HCT116 (cell line): ENCODE measurements around the gene OLA1. TPM values are rescaled to one million over a fixed set of nuclear protein-coding genes. Genes with fewer than 3 reads are reported as not detected.

ENCODE experiments used
- ATAC-seq: fragments of 200-7000 bp; cut with Tn5 transposase; 2 replicates; pipeline ENCODE4 v1.9.1; 2020; ENCODE audit warnings: mild to moderate bottlenecking, moderate library complexity
- BruUV-seq: library from RNA; stranded (reverse); fragments of 400-500 nt; replicated peaks from 2 replicates; lab custom pipeline; 2021; lab: Mats Ljungman, UMichigan
- CTCF ChIA-PET: fragments of 300-600 bp; sonication (Branson Sonifier 250); formaldehyde crosslinking; loops from one replicate; lab custom pipeline; 2021; ENCODE audit warnings: antibody characterized with exemption; lab: Charles Lee
- POLR2A ChIA-PET: fragments of 300-600, 350-600 bp; sonication (Branson Sonifier 250); formaldehyde crosslinking; loops from one replicate; lab custom pipeline; 2021; ENCODE audit warnings: antibody characterized with exemption; lab: Charles Lee
- RAD21 ChIA-PET, 2 experiments: fragments of 300-600 bp; sonication (Branson Sonifier 250); formaldehyde crosslinking; loops; one replicate each; lab custom pipeline; 2023; ENCODE audit warnings: low total read pairs in 2 of 2; ENCODE audit not compliant: uncharacterized antibody in 2 of 2, unreplicated experiment in 2 of 2, low non-redundant PET in 1 of 2; lab: Charles Lee
- DNase-seq: peaks from one replicate; pipeline ENCODE4 v3.0.0-alpha.2; 2010; ENCODE audit warnings: low read depth, low spot score
- H2AFZ ChIP-seq: fragments of 200-600 bp; shearing (Covaris generic), sonication (generic); 2 replicates; pipeline ENCODE4 v1.6.1; 2017; ENCODE audit warnings: low read depth, mixed run types, mixed read lengths, antibody characterized with exemption, low read length; ENCODE audit not compliant: poor library complexity, severe bottlenecking
- H3K27ac ChIP-seq: 2 replicates; pipeline ENCODE4 v1.5.1; 2012; ENCODE audit warnings: low read depth, low read length
- H3K27me3 ChIP-seq: fragments of 200-600 bp; sonication (generic); 2 replicates; pipeline ENCODE4 v1.6.1; 2016; ENCODE audit warnings: mixed run types, low read length, mixed read lengths; ENCODE audit not compliant: insufficient read depth
- H3K36me3 ChIP-seq, 2 experiments: fragments of 200-500 bp in 1 of 2; fragments of 200-600 bp in 1 of 2; sonication (Bioruptor generic) in 1 of 2; sonication (generic) in 1 of 2; 2 replicates each; pipeline versions ENCODE4 v1.5.1 to v1.6.1; 2014 to 2016; ENCODE audit warnings: low read length in 2 of 2, inconsistent platforms in 1 of 2, mixed read lengths in 1 of 2, mixed run types in 1 of 2; ENCODE audit not compliant: insufficient read depth in 2 of 2, control insufficient read depth in 1 of 2
- H3K4me1 ChIP-seq, 2 experiments: fragments of 200-600 bp in 1 of 2; sonication (generic) in 1 of 2; 2 replicates each; pipeline versions ENCODE4 v1.5.1 to v1.6.1; 2012 to 2017; ENCODE audit warnings: low read length in 2 of 2, inconsistent platforms in 1 of 2, mild to moderate bottlenecking in 1 of 2, mixed read lengths in 1 of 2, mixed run types in 1 of 2, moderate library complexity in 1 of 2; ENCODE audit not compliant: insufficient read depth in 2 of 2, control insufficient read depth in 1 of 2
- H3K4me2 ChIP-seq: fragments of 200-600 bp; sonication (generic); 2 replicates; pipeline ENCODE4 v1.6.1; 2017; ENCODE audit warnings: mixed run types, low read length, mixed read lengths
- H3K4me3 ChIP-seq, 2 experiments: fragments of 200-600 bp in 1 of 2; sonication (generic) in 1 of 2; replicated peaks in 1 of 2; 2 replicates each; pipeline ENCODE4 v1.5.1; 2011 to 2016; ENCODE audit warnings: low read length in 2 of 2, control low read depth in 1 of 2, low read depth in 1 of 2, mild to moderate bottlenecking in 1 of 2, mixed read lengths in 1 of 2, mixed run types in 1 of 2
- H3K79me2 ChIP-seq: fragments of 200-600 bp; sonication (generic); 2 replicates; pipeline ENCODE4 v1.6.1; 2017; ENCODE audit warnings: mild to moderate bottlenecking, mixed run types, low read length, moderate library complexity, mixed read lengths; ENCODE audit not compliant: insufficient read depth
- H3K9ac ChIP-seq: fragments of 200-600 bp; sonication (generic); 2 replicates; pipeline ENCODE4 v1.6.1; 2016; ENCODE audit warnings: low read length, mixed read lengths
- H3K9me2 ChIP-seq: fragments of 200-600 bp; sonication (generic), shearing (Covaris generic); 2 replicates; pipeline ENCODE4 v1.6.1; 2017; ENCODE audit warnings: mixed run types, mild to moderate bottlenecking, moderate library complexity; ENCODE audit not compliant: insufficient read depth
- H3K9me3 ChIP-seq, 2 experiments: fragments of 200-500 bp in 1 of 2; fragments of 200-600 bp in 1 of 2; sonication (Bioruptor generic) in 1 of 2; sonication (generic) in 1 of 2; 2 replicates each; pipeline ENCODE4 v1.6.1; 2014 to 2017; ENCODE audit warnings: low read length in 2 of 2, mixed read lengths in 2 of 2, inconsistent platforms in 1 of 2, low read depth in 1 of 2, mild to moderate bottlenecking in 1 of 2, mixed run types in 1 of 2, moderate library complexity in 1 of 2; ENCODE audit not compliant: control insufficient read depth in 1 of 2, insufficient read depth in 1 of 2
- H4K20me1 ChIP-seq: fragments of 200-600 bp; sonication (generic), shearing (Covaris generic); 2 replicates; pipeline ENCODE4 v1.6.1; 2017; ENCODE audit warnings: mixed run types, mild to moderate bottlenecking, moderate library complexity; ENCODE audit not compliant: insufficient read depth
- CTCF ChIP-seq, 3 experiments: fragments of 200-600 bp in 1 of 3; sonication (generic) in 1 of 3; IDR thresholded peaks in 2 of 3; conservative IDR thresholded peaks in 1 of 3; 2 replicates each; pipeline ENCODE4 v1.5.1; 2012 to 2017; ENCODE audit warnings: low read depth in 2 of 3, low read length in 2 of 3, antibody characterized with exemption in 1 of 3, borderline replicate concordance in 1 of 3, control low read depth in 1 of 3, mild to moderate bottlenecking in 1 of 3, mixed read lengths in 1 of 3, mixed run types in 1 of 3, moderate library complexity in 1 of 3; ENCODE audit not compliant: insufficient read depth in 1 of 3
- EGR1 ChIP-seq: IDR thresholded peaks from 2 replicates; pipeline ENCODE4 v1.6.1; 2012; ENCODE audit warnings: low read depth
- ELF1 ChIP-seq: IDR thresholded peaks from 2 replicates; pipeline ENCODE4 v1.6.1; 2012; ENCODE audit warnings: low read depth, borderline replicate concordance
- EZH2 ChIP-seq: fragments of 200-600 bp; sonication (generic); IDR thresholded peaks from 2 replicates; pipeline ENCODE4 v1.6.1; 2017; ENCODE audit warnings: antibody characterized with exemption, mixed run types
- EZH2phosphoT487 ChIP-seq: fragments of 200-600 bp; IDR thresholded peaks from 2 replicates; pipeline ENCODE4 v1.6.1; 2018; ENCODE audit warnings: antibody characterized with exemption, borderline replicate concordance
- FOSL1 ChIP-seq: IDR thresholded peaks from 2 replicates; pipeline ENCODE4 v1.6.1; 2012; ENCODE audit warnings: low read depth
- JUND ChIP-seq: IDR thresholded peaks from 2 replicates; pipeline ENCODE4 v1.6.1; 2012
- MAX ChIP-seq: IDR thresholded peaks from 2 replicates; pipeline ENCODE4 v1.6.1; 2012
- POLR2A ChIP-seq: IDR thresholded peaks from 2 replicates; pipeline ENCODE4 v1.7.0; 2011; ENCODE audit warnings: borderline replicate concordance; ENCODE audit not compliant: insufficient read depth, insufficient read length; ENCODE audit errors: extremely low read depth
- POLR2AphosphoS5 ChIP-seq: IDR thresholded peaks from 2 replicates; pipeline ENCODE4 v1.6.1; 2011; ENCODE audit warnings: mild to moderate bottlenecking, low read depth, low read length, moderate library complexity
- RAD21 ChIP-seq: IDR thresholded peaks from 2 replicates; pipeline ENCODE4 v1.6.1; 2012; ENCODE audit warnings: low read depth, mild to moderate bottlenecking
- REST ChIP-seq: IDR thresholded peaks from 2 replicates; pipeline ENCODE4 v1.6.1; 2012; ENCODE audit warnings: low read depth
- SIN3A ChIP-seq: IDR thresholded peaks from 2 replicates; pipeline ENCODE4 v1.6.1; 2012; ENCODE audit warnings: low read depth
- SP1 ChIP-seq: IDR thresholded peaks from 2 replicates; pipeline ENCODE4 v1.6.1; 2012; ENCODE audit warnings: low read depth
- SRF ChIP-seq: IDR thresholded peaks from 2 replicates; pipeline ENCODE4 v1.6.1; 2012; ENCODE audit warnings: low read depth
- YY1 ChIP-seq: IDR thresholded peaks from 2 replicates; pipeline ENCODE4 v1.6.1; 2011; ENCODE audit warnings: low read length, low read depth, moderate library complexity, mild to moderate bottlenecking; ENCODE audit not compliant: insufficient replicate concordance; ENCODE audit errors: extremely low read depth
- ZBTB33 ChIP-seq: IDR thresholded peaks from 2 replicates; pipeline ENCODE4 v1.6.1; 2011; ENCODE audit warnings: mild to moderate bottlenecking, low read length, moderate library complexity; ENCODE audit not compliant: insufficient replicate concordance; ENCODE audit errors: extremely low read depth
- ZNF274 ChIP-seq: fragments of 200-500 bp; sonication (Bioruptor generic); IDR thresholded peaks from 2 replicates; pipeline ENCODE4 v1.6.1; 2014; ENCODE audit warnings: mild to moderate bottlenecking, low read depth, low read length, inconsistent platforms
- intact Hi-C: fragments of 100-400 bp; cut with micrococcal nuclease; formaldehyde crosslinking; loops from 2 replicates; pipeline ENCODE4 v1.10.0; 2022
- total RNA-seq: library from RNA; stranded (reverse); gene quantifications from one replicate; pipeline ENCODE4 v1.2.1, GENCODE V29; 2021; ENCODE audit not compliant: unreplicated experiment

Gene OLA1
- total RNA-seq, 1 experiment from 2014 or later, result 219 TPM

- intact Hi-C loops, result no loop called here
- no peaks in the 10 kb centered on the region for H3K4me1 ChIP-seq
- no peak overlapping the region for H3K27ac ChIP-seq
- no peak overlapping the region for H3K4me3 ChIP-seq
- no peaks in the 10 kb centered on the region for H3K9me2 ChIP-seq
- H2AFZ ChIP-seq, result no peak overlapping the region
- no peaks in the 10 kb centered on the region for H3K27me3 ChIP-seq
- no peak for TF ChIP-seq POLR2A
- TF ChIP-seq ZBTB33, result no peak
- no peak for TF ChIP-seq POLR2AphosphoS5
- no peak for TF ChIP-seq FOSL1
- no peak for TF ChIP-seq ELF1
- TF ChIP-seq YY1, result no peak
- no peak for TF ChIP-seq EGR1
- TF ChIP-seq CTCF (IDR thresholded peaks at IDR 0.05 in 2 of 3, conservative IDR thresholded peaks at IDR 0.05 in 1 of 3; ENCODE audit: borderline replicate concordance in 1 of 3, insufficient read depth in 1 of 3, low read depth in 2 of 3, low read length in 2 of 3), result no peak
- TF ChIP-seq EZH2phosphoT487, result no peak
- no peak for TF ChIP-seq JUND
- no peak for TF ChIP-seq ZNF274
- no peak for TF ChIP-seq SRF
- no peak for TF ChIP-seq SP1
- no peak for TF ChIP-seq EZH2
- no peak for TF ChIP-seq MAX
- TF ChIP-seq REST, result no peak
- TF ChIP-seq SIN3A, result no peak
- TF ChIP-seq RAD21, result no peak
- H3K9ac ChIP-seq, result no peak overlapping the region
- ChIA-PET POLR2A (no interaction called here), RAD21 (no interaction called here), CTCF (no interaction called here)
- no peak for DNase-seq
- ATAC-seq, result no peak
- 0 out of 2 replicates have a peak, but pooled peaks cover 3% of the 10 kb centered on the region for H3K79me2 ChIP-seq
- no peak overlapping the region for H3K4me2 ChIP-seq
- no peaks in the 10 kb centered on the region for H3K9me3 ChIP-seq
- H3K36me3 ChIP-seq, result no peaks in the 10 kb centered on the region
- no peaks in the 10 kb centered on the region; the same call in 1 of the 2 replicates for H4K20me1 ChIP-seq
- no TSS peak for BruUV-seq
Observed at GRCh38 chr2:174094542-174094941, 153.8 kb downstream of the OLA1 start.
